Right kidney (tissue), 1 donor: ENCODE results near the gene TBC1D9.

Experiments used
- DNase-seq: peaks from one replicate; pipeline ENCODE4 v3.0.0-alpha.2; 2016

Gene TBC1D9

GRCh38 chr4:140724760-140725159 is 31.4 kb downstream of the TBC1D9 start:
- no peak for DNase-seq

- DNase-seq, result no peak
These were observed 35.5 kb downstream of the TBC1D9 start for GRCh38 chr4:140720387-140721304.

GRCh38 chr4:140719686-140720085 is 36.5 kb downstream of the TBC1D9 start:
- DNase-seq, result no peak

GRCh38 chr4:140719022-140719421 is 37.2 kb downstream of the TBC1D9 start:
- DNase-seq, result no peak

- no peak for DNase-seq
These were observed 37.8 kb downstream of the TBC1D9 start for GRCh38 chr4:140718241-140718952.

- DNase-seq, result no peak
These were observed 38.9 kb downstream of the TBC1D9 start for GRCh38 chr4:140717313-140717712.

GRCh38 chr4:140715119-140715518 is 41.1 kb downstream of the TBC1D9 start:
- no peak for DNase-seq

GRCh38 chr4:140711910-140712309 is 44.3 kb downstream of the TBC1D9 start:
- no peak for DNase-seq

- DNase-seq, result no peak
These were observed 45.1 kb downstream of the TBC1D9 start for GRCh38 chr4:140710908-140711622.

GRCh38 chr4:140707325-140707724 is 48.9 kb downstream of the TBC1D9 start:
- DNase-seq, result no peak

- no peak for DNase-seq
These were observed 49.5 kb downstream of the TBC1D9 start for GRCh38 chr4:140706665-140707064.

- no peak for DNase-seq
These were observed 49.9 kb downstream of the TBC1D9 start for GRCh38 chr4:140706276-140706625.

- DNase-seq, result no peak
These were observed 50.4 kb downstream of the TBC1D9 start for GRCh38 chr4:140705625-140706275.

- no peak for DNase-seq
These were observed 51.2 kb downstream of the TBC1D9 start for GRCh38 chr4:140704964-140705363.

- no peak for DNase-seq
These were observed 51.7 kb downstream of the TBC1D9 start for GRCh38 chr4:140704392-140704960.

- no peak for DNase-seq
These were observed 52.7 kb downstream of the TBC1D9 start for GRCh38 chr4:140703463-140703862.

GRCh38 chr4:140702096-140702757 is 54.0 kb downstream of the TBC1D9 start:
- no peak for DNase-seq

GRCh38 chr4:140701071-140701470 is 55.1 kb downstream of the TBC1D9 start:
- DNase-seq, result no peak

GRCh38 chr4:140697709-140698560 is 58.2 kb downstream of the TBC1D9 start:
- no peak for DNase-seq

GRCh38 chr4:140695483-140695882 is 60.7 kb downstream of the TBC1D9 start:
- no peak for DNase-seq

GRCh38 chr4:140693562-140693961 is 62.6 kb downstream of the TBC1D9 start:
- DNase-seq, result no peak
